PC-3 (cell line): Measurements from ENCODE around the gene SLC35F2. TPM values are rescaled to one million over a fixed set of nuclear protein-coding genes. Genes with fewer than 3 reads are reported as not detected.

Experiments
- ATAC-seq: fragments of 200-7000 bp; cut with Tn5 transposase; 2 replicates; pipeline ENCODE4 v1.9.1; 2020; ENCODE audit warnings: mild to moderate bottlenecking, moderate library complexity
- BruUV-seq: library from RNA; stranded (reverse); fragments of 400-500 nt; replicated peaks from 2 replicates; lab custom pipeline; 2021; lab: Mats Ljungman, UMichigan
- CTCF ChIA-PET: fragments of 300-600 bp; sonication (Branson Sonifier 250); formaldehyde crosslinking; loops from one replicate; lab custom pipeline; 2022; ENCODE audit warnings: antibody characterized with exemption; lab: Charles Lee
- POLR2A ChIA-PET: fragments of 300-600 bp; sonication (Branson Sonifier 250); formaldehyde crosslinking; loops from one replicate; lab custom pipeline; 2022; ENCODE audit warnings: antibody characterized with exemption; ENCODE audit not compliant: unreplicated experiment; lab: Charles Lee
- DNase-seq: peaks from one replicate; pipeline ENCODE4 v3.0.0-alpha.2; 2015
- H2AFZ ChIP-seq: fragments of 300-600 bp; sonication (generic); 2 replicates; pipeline ENCODE4 v1.6.0; 2016; ENCODE audit warnings: antibody characterized with exemption, low read length
- H3F3A ChIP-seq: fragments of 300-600 bp; sonication (generic); one replicate; pipeline ENCODE4 v1.6.0; 2017; ENCODE audit warnings: antibody characterized with exemption, low read length, control low read depth, mild to moderate bottlenecking; ENCODE audit not compliant: unreplicated experiment
- H3K27ac ChIP-seq: fragments of 300-600 bp; sonication (generic); 2 replicates; pipeline ENCODE4 v1.5.1; 2016; ENCODE audit warnings: mild to moderate bottlenecking, low read length
- H3K27me3 ChIP-seq: fragments of 300-600 bp; sonication (generic); 2 replicates; pipeline ENCODE4 v1.6.1; 2016; ENCODE audit warnings: low read length, mixed read lengths
- H3K36me3 ChIP-seq: fragments of 300-600 bp; sonication (generic); 2 replicates; pipeline ENCODE4 v1.6.1; 2016; ENCODE audit warnings: low read depth, mixed run types, low read length, mixed read lengths
- H3K4me1 ChIP-seq: fragments of 300-600 bp; sonication (generic); 2 replicates; pipeline ENCODE4 v1.5.1; 2016; ENCODE audit warnings: low read length; ENCODE audit not compliant: insufficient read depth
- H3K4me2 ChIP-seq: fragments of 300-600 bp; sonication (generic); 2 replicates; pipeline ENCODE4 v1.6.0; 2016; ENCODE audit warnings: low read length
- H3K4me3 ChIP-seq: fragments of 300-600 bp; sonication (generic); 2 replicates; pipeline ENCODE4 v1.5.1; 2016; ENCODE audit warnings: mild to moderate bottlenecking, low read length, mixed read lengths
- H3K79me2 ChIP-seq: fragments of 300-600 bp; sonication (generic); 2 replicates; pipeline ENCODE4 v1.6.1; 2017; ENCODE audit warnings: low read length, mixed read lengths
- H3K9ac ChIP-seq: fragments of 300-600 bp; sonication (generic); 2 replicates; pipeline ENCODE4 v1.6.0; 2016; ENCODE audit warnings: mild to moderate bottlenecking, low read length
- H3K9me2 ChIP-seq: fragments of 300-600 bp; sonication (generic); replicated peaks from 2 replicates; pipeline ENCODE4 v1.6.1; 2016; ENCODE audit warnings: mixed run types, low read length, mixed read lengths
- H3K9me3 ChIP-seq: fragments of 300-600 bp; sonication (generic); 2 replicates; pipeline ENCODE4 v1.6.1; 2016; ENCODE audit warnings: low read length, mixed read lengths
- H4K20me1 ChIP-seq: fragments of 300-600 bp; sonication (generic); 2 replicates; pipeline ENCODE4 v1.6.1; 2016; ENCODE audit warnings: low read length, mixed read lengths
- CTCF ChIP-seq: fragments of 300-600 bp; sonication (generic); conservative IDR thresholded peaks from 2 replicates; pipeline ENCODE4 v1.5.1; 2017; ENCODE audit warnings: antibody characterized with exemption, low read depth, mild to moderate bottlenecking, low read length
- EZH2 ChIP-seq: fragments of 300-600 bp; sonication (generic); IDR thresholded peaks from one replicate; pipeline ENCODE4 v1.6.1; 2017; ENCODE audit warnings: antibody characterized with exemption, mild to moderate bottlenecking, low read length; ENCODE audit not compliant: unreplicated experiment
- EZH2phosphoT487 ChIP-seq: fragments of 300-600 bp; sonication (generic); IDR thresholded peaks from 2 replicates; pipeline ENCODE4 v1.6.1; 2018; ENCODE audit warnings: mild to moderate bottlenecking, antibody characterized with exemption, low read length, borderline replicate concordance
- intact Hi-C: fragments of 100-400 bp; cut with micrococcal nuclease; formaldehyde crosslinking; loops from 2 replicates; pipeline ENCODE4 v1.9.0; 2023
- total RNA-seq: library from RNA; depleted of rRNA; stranded (reverse); fragments of >200 nt; gene quantifications from 2 replicates; pipeline ENCODE4 v1.2.3, GENCODE V29; 2014

SLC35F2 gene
- total RNA-seq, 1 experiment from 2014 or later, result 210 TPM

DNA sequence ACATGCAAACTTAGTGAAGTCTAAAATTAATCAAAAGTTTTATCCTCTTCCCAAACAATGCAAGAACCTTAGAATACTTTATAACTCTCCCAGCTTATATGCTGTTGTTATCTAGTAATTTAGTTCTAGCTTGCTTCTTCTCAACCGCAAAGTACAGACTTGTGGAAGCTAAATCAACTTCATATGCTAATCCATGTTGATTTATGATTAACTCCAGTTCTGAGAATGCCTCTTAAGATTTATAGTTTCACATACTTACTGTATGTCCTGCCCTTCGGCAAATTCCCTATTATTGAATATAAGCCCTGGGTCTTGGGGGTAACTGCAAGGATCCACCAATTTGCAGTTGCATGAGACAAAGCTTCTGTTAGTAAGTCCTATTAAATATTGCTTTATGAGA is 17.6 kb upstream of the SLC35F2 start:
- Histone ChIP-seq H3K9me2 (no peaks in the 10 kb centered on the region), H3K4me1 (no peaks in the 10 kb centered on the region), H3K4me3 (no peak overlapping the region), H3K9me3 (no peaks in the 10 kb centered on the region), H3K9ac (no peak overlapping the region), H3K36me3 (no peaks in the 10 kb centered on the region), H3K4me2 (no peak overlapping the region), H4K20me1 (no peaks in the 10 kb centered on the region), H3K27ac (no peak overlapping the region), H3K27me3 (no peaks in the 10 kb centered on the region), H3F3A (no peaks in the 10 kb centered on the region), H3K79me2 (no peaks in the 10 kb centered on the region), H2AFZ (no peak overlapping the region)
- POLR2A ChIA-PET, result no interaction called here
- CTCF ChIA-PET, result interaction anchor here (0.6 kb wide), 1 partner anchor 226 kb away, joined by 3 read pairs; no protein-coding TSS in a partner anchor
- DNase-seq (no peak), ATAC-seq (no peak)
- BruUV-seq, result no TSS peak
- TF ChIP-seq EZH2 (no peak), CTCF (no peak), EZH2phosphoT487 (no peak)
- intact Hi-C loops, result no loop called here

- POLR2A ChIA-PET, result interaction anchor here (0.5 kb wide), 1 partner anchor 146 kb away, joined by 3 read pairs; no protein-coding TSS in a partner anchor
- H4K20me1 ChIP-seq, result no peaks in the 10 kb centered on the region
- BruUV-seq, result no TSS peak
These were observed 6.0 kb upstream of the SLC35F2 start for GRCh38 chr11:107864591-107864990.

More at GRCh38 chr11:107864591-107864990, 6.0 kb upstream of the SLC35F2 start:
- H3K4me1 ChIP-seq, result peaks cover 5% of the 10 kb centered on the region; the same call in 1 of the 2 replicates
- intact Hi-C loops, result no loop called here
- no peaks in the 10 kb centered on the region for H3K9me3 ChIP-seq
- H3K9me2 ChIP-seq, result no peaks in the 10 kb centered on the region
- H3K27ac ChIP-seq, result no peak overlapping the region
- H3K4me2 ChIP-seq, result no peak overlapping the region
- no peaks in the 10 kb centered on the region for H3K27me3 ChIP-seq
- DNase-seq (no peak), ATAC-seq (no peak)
- no peak overlapping the region for H3K4me3 ChIP-seq
- no peak overlapping the region for H2AFZ ChIP-seq
- H3K36me3 ChIP-seq, result no peaks in the 10 kb centered on the region
- no peaks in the 10 kb centered on the region for H3K79me2 ChIP-seq
- no peak overlapping the region for H3K9ac ChIP-seq
- H3F3A ChIP-seq, result no peaks in the 10 kb centered on the region
- TF ChIP-seq EZH2, result no peak
- no peak for TF ChIP-seq CTCF
- no peak for TF ChIP-seq EZH2phosphoT487
- CTCF ChIA-PET, result no interaction called here
